Neural progenitor cell (in vitro differentiated cells): ENCODE results near the gene CACFD1. TPM values are rescaled to one million over a fixed set of nuclear protein-coding genes. Genes with fewer than 3 reads are reported as not detected.

Experiments used
- DNase-seq: peaks from one replicate; pipeline ENCODE4 v3.0.0-alpha.2; 2016; ENCODE audit warnings: low spot score
- H2AFZ ChIP-seq: fragments of 200-600 bp; sonication (generic); replicated peaks from 2 replicates; pipeline ENCODE4 v1.6.1; 2016; ENCODE audit warnings: antibody characterized with exemption
- H3F3A ChIP-seq: fragments of 200-600 bp; sonication (generic); 2 replicates; pipeline ENCODE4 v1.6.1; 2016; ENCODE audit warnings: antibody characterized with exemption, low read depth
- H3K27ac ChIP-seq: fragments of 200-600 bp; sonication (generic); 2 replicates; pipeline ENCODE4 v1.5.1; 2016; ENCODE audit warnings: mild to moderate bottlenecking
- H3K27me3 ChIP-seq: fragments of 200-600 bp; sonication (generic); 2 replicates; pipeline ENCODE4 v1.6.1; 2016; ENCODE audit warnings: mild to moderate bottlenecking, moderate library complexity
- H3K36me3 ChIP-seq: fragments of 200-600 bp; sonication (generic); 2 replicates; pipeline ENCODE4 v1.5.1; 2016
- H3K4me1 ChIP-seq: fragments of 200-600 bp; sonication (generic); 2 replicates; pipeline ENCODE4 v1.6.1; 2016; ENCODE audit warnings: mixed run types
- H3K4me2 ChIP-seq: fragments of 200-600 bp; sonication (generic); 2 replicates; pipeline ENCODE4 v1.6.1; 2016
- H3K4me3 ChIP-seq: fragments of 200-600 bp; sonication (generic); 2 replicates; pipeline ENCODE4 v1.5.1; 2016
- H3K79me2 ChIP-seq: fragments of 200-600 bp; sonication (generic); 2 replicates; pipeline ENCODE4 v1.6.1; 2016; ENCODE audit warnings: low read depth
- H3K9ac ChIP-seq: fragments of 200-600 bp; sonication (generic); 2 replicates; pipeline ENCODE4 v1.6.1; 2016
- H3K9me3 ChIP-seq: fragments of 200-600 bp; sonication (generic); 2 replicates; pipeline ENCODE4 v1.5.1; 2016; ENCODE audit warnings: low read depth
- H4K20me1 ChIP-seq: fragments of 200-600 bp; sonication (generic); 2 replicates; pipeline ENCODE4 v1.6.1; 2016; ENCODE audit warnings: low read depth
- H3K27ac Mint-ChIP-seq: 3 replicates; pipeline ENCODE4 v1.8.0; 2021; ENCODE audit warnings: mixed read lengths
- H3K27me3 Mint-ChIP-seq: 2 replicates; pipeline ENCODE4 v1.8.0; 2022; ENCODE audit warnings: low read depth, mild to moderate bottlenecking, inconsistent platforms, moderate library complexity, mixed read lengths; ENCODE audit not compliant: insufficient read depth
- H3K36me3 Mint-ChIP-seq: 3 replicates; pipeline ENCODE4 v1.8.0; 2021; ENCODE audit warnings: mixed read lengths
- H3K4me1 Mint-ChIP-seq: 3 replicates; pipeline ENCODE4 v1.8.0; 2021; ENCODE audit warnings: mixed read lengths
- H3K4me3 Mint-ChIP-seq: 3 replicates; pipeline ENCODE4 v1.8.0; 2021; ENCODE audit warnings: mild to moderate bottlenecking, moderate library complexity, mixed read lengths
- H3K9me3 Mint-ChIP-seq: 3 replicates; pipeline ENCODE4 v1.8.0; 2020; ENCODE audit warnings: mixed read lengths
- EZH2 ChIP-seq: fragments of 200-600 bp; sonication (generic); IDR thresholded peaks from 2 replicates; pipeline ENCODE4 v1.6.1; 2017; ENCODE audit warnings: antibody characterized with exemption, mild to moderate bottlenecking, moderate library complexity
- EZH2phosphoT487 ChIP-seq: fragments of 200-600 bp; sonication (generic); IDR thresholded peaks from 2 replicates; pipeline ENCODE4 v1.6.1; 2017; ENCODE audit warnings: antibody characterized with exemption
- total RNA-seq: library from RNA; depleted of rRNA; stranded (reverse); fragments of >200 nt; gene quantifications from 2 replicates; pipeline ENCODE4 v1.2.3, GENCODE V29; 2015; ENCODE audit warnings: low replicate concordance
- TF ChIP-seq, protein P1 (sequence below): fragments of 200-600 bp; sonication (generic); IDR thresholded peaks from 2 replicates; pipeline ENCODE4 v1.5.1; 2017; ENCODE audit warnings: antibody characterized with exemption, mild to moderate bottlenecking

CACFD1 gene
- total RNA-seq, 1 donor from 2014 or later, result 15.7 TPM

GRCh38 chr9:133495327-133496293 is 35.8 kb downstream of the CACFD1 start:
- no peak overlapping the region for H3K27ac ChIP-seq
- peaks cover 9% of the 10 kb centered on the region for H3F3A ChIP-seq
- Mint-ChIP-seq H3K27ac (no peak overlapping the region), H3K9me3 (no peaks in the 10 kb centered on the region), H3K36me3 (no peaks in the 10 kb centered on the region), H3K27me3 (peaks cover 11% of the 10 kb centered on the region), H3K4me1 (peaks cover 23% of the 10 kb centered on the region), H3K4me3 (no peak overlapping the region)
- no peak overlapping the region for H2AFZ ChIP-seq
- H3K9me3 ChIP-seq, result no peaks in the 10 kb centered on the region
- TF ChIP-seq, protein P1, sequence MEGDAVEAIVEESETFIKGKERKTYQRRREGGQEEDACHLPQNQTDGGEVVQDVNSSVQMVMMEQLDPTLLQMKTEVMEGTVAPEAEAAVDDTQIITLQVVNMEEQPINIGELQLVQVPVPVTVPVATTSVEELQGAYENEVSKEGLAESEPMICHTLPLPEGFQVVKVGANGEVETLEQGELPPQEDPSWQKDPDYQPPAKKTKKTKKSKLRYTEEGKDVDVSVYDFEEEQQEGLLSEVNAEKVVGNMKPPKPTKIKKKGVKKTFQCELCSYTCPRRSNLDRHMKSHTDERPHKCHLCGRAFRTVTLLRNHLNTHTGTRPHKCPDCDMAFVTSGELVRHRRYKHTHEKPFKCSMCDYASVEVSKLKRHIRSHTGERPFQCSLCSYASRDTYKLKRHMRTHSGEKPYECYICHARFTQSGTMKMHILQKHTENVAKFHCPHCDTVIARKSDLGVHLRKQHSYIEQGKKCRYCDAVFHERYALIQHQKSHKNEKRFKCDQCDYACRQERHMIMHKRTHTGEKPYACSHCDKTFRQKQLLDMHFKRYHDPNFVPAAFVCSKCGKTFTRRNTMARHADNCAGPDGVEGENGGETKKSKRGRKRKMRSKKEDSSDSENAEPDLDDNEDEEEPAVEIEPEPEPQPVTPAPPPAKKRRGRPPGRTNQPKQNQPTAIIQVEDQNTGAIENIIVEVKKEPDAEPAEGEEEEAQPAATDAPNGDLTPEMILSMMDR, result no peak
- TF ChIP-seq EZH2 (no peak), EZH2phosphoT487 (no peak)
- H3K4me1 ChIP-seq, result peaks cover 7% of the 10 kb centered on the region
- no peaks in the 10 kb centered on the region for H3K79me2 ChIP-seq
- no peaks in the 10 kb centered on the region for H4K20me1 ChIP-seq
- H3K4me2 ChIP-seq, result no peak overlapping the region
- no peak overlapping the region for H3K4me3 ChIP-seq
- no peaks in the 10 kb centered on the region for H3K27me3 ChIP-seq
- no peak overlapping the region for H3K9ac ChIP-seq
- no peak for DNase-seq
- H3K36me3 ChIP-seq, result no peaks in the 10 kb centered on the region

- Histone ChIP-seq H3K27ac (no peak overlapping the region), H3F3A (peaks cover 9% of the 10 kb centered on the region), H3K36me3 (no peaks in the 10 kb centered on the region), H3K4me2 (no peak overlapping the region), H3K4me1 (peaks cover 7% of the 10 kb centered on the region), H3K9me3 (peaks cover 6% of the 10 kb centered on the region), H4K20me1 (no peaks in the 10 kb centered on the region), H3K4me3 (no peak overlapping the region), H3K9ac (no peak overlapping the region), H3K27me3 (peaks cover 2% of the 10 kb centered on the region), H3K79me2 (no peaks in the 10 kb centered on the region), H2AFZ (no peak overlapping the region)
- H3K9me3 Mint-ChIP-seq, result peaks cover 11% of the 10 kb centered on the region
- no peak for DNase-seq
- H3K27me3 Mint-ChIP-seq, result peaks cover 11% of the 10 kb centered on the region
- H3K27ac Mint-ChIP-seq, result no peak overlapping the region
- no peak overlapping the region for H3K4me3 Mint-ChIP-seq
- peaks cover 23% of the 10 kb centered on the region for H3K4me1 Mint-ChIP-seq
- H3K36me3 Mint-ChIP-seq, result no peaks in the 10 kb centered on the region
- TF ChIP-seq EZH2 (no peak), EZH2phosphoT487 (no peak)
- TF ChIP-seq, protein P1, result no peak
These were observed 37.4 kb downstream of the CACFD1 start for GRCh38 chr9:133496861-133497842.

- Mint-ChIP-seq H3K27me3 (peaks cover 13% of the 10 kb centered on the region), H3K9me3 (peaks cover 22% of the 10 kb centered on the region), H3K4me1 (peaks cover 17% of the 10 kb centered on the region), H3K27ac (no peak overlapping the region), H3K4me3 (no peak overlapping the region), H3K36me3 (no peaks in the 10 kb centered on the region)
- Histone ChIP-seq H3K27me3 (peaks cover 4% of the 10 kb centered on the region), H3K4me3 (no peak overlapping the region), H3K9me3 (peaks cover 11% of the 10 kb centered on the region), H3K27ac (no peak overlapping the region), H3K79me2 (no peaks in the 10 kb centered on the region), H3K4me1 (peaks cover 7% of the 10 kb centered on the region), H3K4me2 (no peak overlapping the region), H3F3A (peaks cover 9% of the 10 kb centered on the region), H4K20me1 (no peaks in the 10 kb centered on the region), H2AFZ (peak overlapping the region; percentile 85), H3K9ac (no peak overlapping the region), H3K36me3 (no peaks in the 10 kb centered on the region)
- DNase-seq, result peak; percentile 48
- TF ChIP-seq, protein P1, result no peak
- no peak for TF ChIP-seq EZH2phosphoT487
- TF ChIP-seq EZH2, result no peak
These were observed 39.5 kb downstream of the CACFD1 start for GRCh38 chr9:133499132-133499891.
